Ovary (tissue), 3 donors: ENCODE data around the gene POLK.
"Not testable (repeated sequence)": the region's sequence is repeated elsewhere in the genome, so short reads cannot be mapped to it uniquely, and the experiment has no call there.

Experiments used
- EP300 ChIP-seq: sonication (generic); formaldehyde crosslinking; IDR thresholded peaks from one replicate; pipeline ENCODE4 v1.6.1; 2017; ENCODE audit warnings: antibody characterized with exemption
- TF ChIP-seq, protein P1 (sequence below), 3 donors: fragments of 450-650 bp in 2 of 3; fragments of 200-600 bp in 1 of 3; IDR thresholded peaks; one replicate each; pipeline versions ENCODE4 v1.5.1 to v1.8.0; 2016 to 2022; ENCODE audit warnings: antibody characterized with exemption in 3 of 3, mild to moderate bottlenecking in 1 of 3
- donor health status: DM: no; HTN: no; CAD: no.

DNA sequence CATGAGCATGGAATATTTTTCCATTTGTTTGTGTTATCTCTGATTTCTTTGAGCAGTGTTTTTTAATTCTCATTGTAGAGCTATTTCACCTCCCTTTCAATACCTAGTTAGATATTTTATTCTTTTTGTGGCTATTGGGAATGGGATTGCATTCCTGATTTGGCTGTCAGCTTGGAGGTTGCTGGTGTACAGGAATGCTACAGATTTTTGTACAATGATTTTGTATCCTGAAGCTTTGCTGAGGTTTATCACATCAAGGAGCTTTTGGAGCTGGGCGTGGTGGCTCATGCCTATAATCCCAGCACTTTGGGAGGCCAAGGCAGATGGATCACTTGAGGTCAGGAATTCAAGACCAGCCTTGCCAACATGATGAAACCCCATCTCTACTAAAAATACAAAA, 22.0 kb downstream of the POLK start:
- not testable (repeated sequence) for TF ChIP-seq EP300
- TF ChIP-seq, protein P1, sequence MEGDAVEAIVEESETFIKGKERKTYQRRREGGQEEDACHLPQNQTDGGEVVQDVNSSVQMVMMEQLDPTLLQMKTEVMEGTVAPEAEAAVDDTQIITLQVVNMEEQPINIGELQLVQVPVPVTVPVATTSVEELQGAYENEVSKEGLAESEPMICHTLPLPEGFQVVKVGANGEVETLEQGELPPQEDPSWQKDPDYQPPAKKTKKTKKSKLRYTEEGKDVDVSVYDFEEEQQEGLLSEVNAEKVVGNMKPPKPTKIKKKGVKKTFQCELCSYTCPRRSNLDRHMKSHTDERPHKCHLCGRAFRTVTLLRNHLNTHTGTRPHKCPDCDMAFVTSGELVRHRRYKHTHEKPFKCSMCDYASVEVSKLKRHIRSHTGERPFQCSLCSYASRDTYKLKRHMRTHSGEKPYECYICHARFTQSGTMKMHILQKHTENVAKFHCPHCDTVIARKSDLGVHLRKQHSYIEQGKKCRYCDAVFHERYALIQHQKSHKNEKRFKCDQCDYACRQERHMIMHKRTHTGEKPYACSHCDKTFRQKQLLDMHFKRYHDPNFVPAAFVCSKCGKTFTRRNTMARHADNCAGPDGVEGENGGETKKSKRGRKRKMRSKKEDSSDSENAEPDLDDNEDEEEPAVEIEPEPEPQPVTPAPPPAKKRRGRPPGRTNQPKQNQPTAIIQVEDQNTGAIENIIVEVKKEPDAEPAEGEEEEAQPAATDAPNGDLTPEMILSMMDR (IDR thresholded peaks at IDR 0.05), result not testable (repeated sequence)
